Activated CD8-positive, alpha-beta memory T cell treated with anti-CD3 and anti-CD28 coated beads, Interleukin-2, amount 50 U/mL, for 48 hours (primary cell): Measurements from ENCODE around the gene PADI1.

Experiments used
- DNase-seq: peaks from one replicate; pipeline ENCODE4 v3.0.0-alpha.2; 2020

PADI1 gene

DNA sequence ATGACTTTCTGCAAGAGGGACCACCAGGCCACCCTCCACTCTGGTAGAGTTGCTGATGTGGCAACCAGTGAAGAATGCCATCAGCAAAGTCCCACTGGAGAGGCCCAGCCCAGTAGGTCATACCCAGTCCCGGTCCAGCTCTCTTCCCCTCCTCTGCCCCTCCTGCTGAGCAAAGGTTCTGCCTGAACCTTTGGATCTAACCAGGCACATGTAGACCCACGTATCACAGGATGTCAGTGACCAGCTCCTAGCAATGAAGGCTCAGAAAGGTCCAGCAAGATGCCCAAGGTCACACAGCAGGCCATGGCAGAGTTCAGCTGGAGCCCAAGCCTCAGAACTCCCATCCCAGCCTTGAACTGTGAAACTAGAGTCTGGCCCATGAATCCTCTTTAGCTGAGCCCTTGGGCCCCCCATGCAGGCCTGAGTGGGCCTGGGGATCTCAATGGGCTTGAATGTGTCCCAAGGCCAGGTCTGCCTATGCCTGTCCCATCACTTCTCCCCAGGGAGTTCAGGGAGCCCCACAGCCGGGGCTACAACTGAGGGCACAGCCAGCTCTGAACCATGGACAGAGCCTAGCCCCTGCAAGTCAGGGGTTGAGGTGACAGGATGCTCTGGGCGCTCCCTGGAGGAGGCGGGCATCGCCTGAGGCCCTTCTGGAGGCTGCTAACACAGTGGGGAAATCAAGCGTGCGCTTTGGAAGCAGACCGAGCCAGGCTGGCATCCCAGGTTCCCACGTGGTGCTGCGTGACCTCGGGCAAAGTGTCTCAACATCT lies 21.4 kb upstream of the PADI1 start:
- DNase-seq: no peak

DNA sequence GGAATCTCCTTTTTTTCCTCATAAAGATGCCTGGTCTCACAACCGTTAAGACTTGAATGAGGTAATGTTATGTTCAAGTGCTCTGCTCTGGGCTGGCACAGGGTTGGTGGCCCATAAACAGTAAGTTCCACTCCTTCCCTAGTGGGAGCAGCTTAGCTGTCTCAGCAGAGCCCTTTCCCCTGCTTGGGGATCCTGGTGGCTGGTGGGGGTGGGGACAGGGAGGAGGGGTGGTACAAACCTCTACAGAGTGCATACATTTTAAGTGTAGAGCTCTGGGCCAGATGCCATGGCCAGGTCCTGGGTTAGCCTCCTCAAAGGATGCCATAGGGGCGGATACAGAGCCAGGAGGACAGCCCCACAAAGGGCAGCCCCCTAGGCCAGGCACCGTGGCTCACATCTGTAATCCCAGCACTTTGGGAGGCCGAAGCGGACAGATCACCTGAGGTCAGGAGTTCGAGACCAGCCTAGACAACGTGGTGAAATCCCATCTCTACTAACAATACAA lies 20.7 kb upstream of the PADI1 start:
- DNase-seq: no peak

DNA sequence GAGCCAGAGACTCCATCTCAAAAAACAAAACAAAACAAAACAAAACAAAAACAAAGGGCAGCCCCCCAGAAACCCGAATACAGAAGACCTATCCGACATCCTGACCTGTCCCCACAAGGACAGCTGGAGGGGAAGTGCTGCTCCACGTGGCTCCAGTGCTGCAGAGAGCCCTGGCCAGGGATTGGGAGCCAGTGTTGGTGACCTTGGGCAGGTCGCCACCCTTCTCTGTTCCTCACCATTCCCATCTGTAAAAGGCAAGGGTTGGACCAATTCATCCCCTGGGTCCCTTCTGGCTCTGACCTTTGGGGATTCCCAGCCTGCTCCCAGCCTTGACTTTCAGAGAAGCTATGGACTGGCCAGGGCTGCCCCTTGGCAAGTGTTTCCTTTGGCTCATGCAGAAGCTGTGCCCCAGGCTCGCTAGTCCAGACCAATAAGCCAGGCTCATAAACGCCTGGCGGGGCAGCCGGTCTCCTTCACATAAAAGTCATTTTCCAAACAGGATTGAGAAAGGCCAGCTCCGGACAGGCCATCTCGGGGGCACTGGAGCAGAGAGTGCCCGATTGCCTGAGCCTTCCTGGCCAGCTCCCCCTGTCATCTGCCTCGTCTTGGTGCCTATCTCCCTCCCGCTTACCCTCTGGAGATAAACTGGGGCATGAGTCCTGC lies 20.0 kb upstream of the PADI1 start:
- peak; percentile 37 for DNase-seq

DNA sequence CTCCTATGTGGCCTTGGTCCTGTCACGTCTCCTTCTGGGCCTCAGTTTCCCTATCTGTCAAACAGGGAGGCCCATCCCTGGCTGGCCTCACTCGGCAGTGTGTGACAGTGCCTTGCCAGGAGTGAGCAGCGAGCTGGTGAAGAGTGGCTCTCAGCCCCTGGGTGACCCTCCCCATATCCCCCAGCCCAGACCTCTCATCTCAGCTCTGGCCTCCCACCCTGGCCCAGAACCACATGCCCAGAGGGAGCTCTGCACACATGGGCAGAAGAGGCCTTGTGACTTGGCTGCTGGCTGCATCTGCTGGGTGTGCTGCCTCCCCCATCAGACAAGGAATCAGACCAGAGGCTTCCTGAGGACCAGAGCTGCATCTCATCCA lies 19.5 kb upstream of the PADI1 start:
- DNase-seq: peak; percentile 30

- DNase-seq: peak; percentile 40
Measured at GRCh38 chr1:17186216-17186909, 18.6 kb upstream of the PADI1 start.

DNA sequence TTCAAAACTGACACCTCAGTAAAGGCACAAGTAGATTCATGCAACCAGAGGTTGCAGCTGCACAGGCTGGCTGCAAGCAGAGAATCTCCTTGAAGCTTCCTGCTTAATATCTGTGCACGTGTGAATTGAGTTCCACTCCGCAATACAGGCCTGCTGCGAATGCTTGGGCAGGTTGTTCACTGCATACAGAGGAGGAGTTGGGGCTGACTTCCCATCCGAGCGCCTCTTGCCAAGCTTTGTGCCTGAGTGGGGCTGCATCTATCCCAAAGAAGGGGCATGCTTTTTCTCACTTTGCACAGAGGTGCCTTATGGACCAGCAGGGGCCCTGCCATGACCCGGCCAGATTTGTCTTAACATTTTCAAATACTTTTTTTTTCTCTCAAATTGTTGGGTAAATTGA lies 17.9 kb upstream of the PADI1 start:
- DNase-seq: peak; percentile 22

DNA sequence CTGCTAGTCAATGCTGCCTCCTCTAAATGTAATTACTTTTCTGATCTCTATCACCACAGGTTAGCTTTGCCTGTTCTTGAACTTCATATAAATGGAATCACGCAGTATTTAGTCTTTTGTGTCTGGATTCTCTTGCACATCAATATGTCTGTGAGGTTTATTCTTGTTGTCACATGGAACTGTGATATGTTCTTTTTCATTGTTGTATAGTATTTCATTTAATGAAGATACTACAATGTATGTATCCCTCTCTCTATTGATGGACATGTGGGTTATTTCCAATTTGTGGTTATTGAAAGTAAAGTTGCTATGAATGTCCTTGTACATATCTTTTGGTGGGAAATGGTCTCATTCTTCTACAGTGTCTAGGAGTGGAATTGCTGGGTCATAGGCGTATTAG lies 16.7 kb upstream of the PADI1 start:
- no peak for DNase-seq

GRCh38 chr1:17188889-17189631 lies 15.9 kb upstream of the PADI1 start:
- DNase-seq: no peak

- DNase-seq: no peak
Measured at GRCh38 chr1:17189632-17189990, 15.3 kb upstream of the PADI1 start.

DNA sequence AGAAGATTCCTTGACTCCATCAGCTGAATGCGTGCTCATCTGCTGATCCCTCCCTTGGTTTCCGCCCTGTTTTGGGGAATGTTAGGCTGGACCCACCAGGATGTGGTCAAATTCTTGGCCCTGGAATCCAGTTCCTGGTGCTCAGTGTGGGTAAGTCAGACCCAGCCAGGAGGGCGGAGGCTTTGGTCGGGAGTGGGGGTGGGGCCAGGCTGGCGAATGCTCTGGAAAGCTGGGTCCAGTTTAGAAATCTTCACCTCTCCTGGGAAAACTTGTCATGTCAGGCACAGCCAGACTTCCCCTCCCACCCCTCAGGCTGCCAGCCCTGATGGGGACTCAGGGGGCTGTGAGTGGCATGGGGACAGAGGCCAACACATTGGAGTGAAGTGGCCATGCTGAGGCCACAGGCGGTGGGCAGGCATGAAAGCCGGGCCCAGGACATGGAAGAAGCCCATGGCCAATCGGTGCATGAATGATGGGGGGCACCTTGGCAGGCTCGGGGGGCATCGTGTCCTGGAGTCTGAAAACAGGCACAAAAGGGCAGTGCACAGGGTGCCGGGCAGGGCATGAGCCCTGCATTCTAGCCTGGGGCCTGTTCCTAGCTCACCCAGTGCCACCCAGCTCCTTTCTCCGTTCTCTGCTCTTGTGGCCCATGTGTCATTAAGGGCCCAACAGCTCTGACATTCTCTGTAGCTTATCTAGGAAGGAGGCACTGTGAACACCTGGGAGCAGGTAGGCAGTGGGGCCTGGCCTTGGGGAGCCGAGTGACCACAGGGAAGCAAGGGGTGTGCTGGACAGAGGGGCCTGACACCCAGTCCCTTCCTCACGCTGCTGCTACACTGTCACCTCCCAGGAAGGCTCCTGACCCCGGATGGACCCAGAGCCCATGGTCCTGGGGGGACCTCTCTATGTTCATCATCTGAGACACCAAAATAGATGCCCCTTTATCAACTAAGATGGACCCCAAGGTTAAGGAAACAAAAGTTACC lies 14.6 kb upstream of the PADI1 start:
- DNase-seq: peak; percentile 22

- DNase-seq: no peak
Measured at GRCh38 chr1:17191990-17192242, 13.0 kb upstream of the PADI1 start.

- DNase-seq: peak; percentile 32
Measured at GRCh38 chr1:17192394-17193221, 12.3 kb upstream of the PADI1 start.

DNA sequence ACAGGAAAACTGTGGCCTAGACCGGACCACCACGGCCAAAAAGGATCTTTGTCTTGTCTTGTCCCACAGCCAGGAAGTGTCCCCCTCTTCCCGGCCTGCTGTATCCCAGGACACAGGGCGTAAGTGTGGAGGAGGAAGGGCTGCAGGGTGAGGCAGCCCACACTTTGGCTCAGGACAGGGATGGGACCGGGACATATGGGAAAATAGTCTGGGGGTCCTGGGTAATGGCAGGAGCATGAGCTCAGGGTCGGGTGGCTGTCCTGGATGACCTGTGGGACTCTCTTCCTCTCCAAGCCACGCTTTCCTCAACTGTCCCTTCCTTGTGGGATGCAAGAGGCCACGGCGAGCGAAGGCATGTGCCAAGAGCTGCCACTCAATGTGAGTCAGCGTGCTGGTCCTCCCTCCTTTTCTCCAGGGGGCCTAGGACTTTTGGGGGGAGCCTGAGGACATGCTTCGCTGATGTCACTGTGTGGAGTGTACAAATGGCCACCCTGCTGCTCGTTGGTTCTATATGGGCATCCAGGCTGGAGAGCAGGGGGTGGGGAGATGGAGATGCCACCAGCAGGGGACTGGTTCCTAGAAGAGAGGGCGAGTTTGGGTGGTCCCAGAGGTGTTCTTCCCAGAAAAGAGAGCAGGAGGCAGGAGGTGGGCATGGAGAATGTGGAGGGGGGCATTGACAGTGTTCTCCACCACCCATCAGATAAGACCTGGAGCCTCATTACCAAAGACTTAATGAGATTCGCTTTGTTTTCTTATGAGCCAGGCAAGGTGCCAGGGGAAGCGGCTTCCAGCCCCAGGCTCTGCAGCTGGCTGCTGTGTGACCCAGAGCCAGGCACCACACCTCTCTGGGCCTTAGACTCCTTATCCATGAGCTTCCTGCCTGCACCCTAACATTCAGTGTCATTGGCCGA lies 11.5 kb upstream of the PADI1 start:
- DNase-seq: peak; percentile 38

- peak; percentile 17 for DNase-seq
Measured at GRCh38 chr1:17194133-17194475, 10.8 kb upstream of the PADI1 start.

DNA sequence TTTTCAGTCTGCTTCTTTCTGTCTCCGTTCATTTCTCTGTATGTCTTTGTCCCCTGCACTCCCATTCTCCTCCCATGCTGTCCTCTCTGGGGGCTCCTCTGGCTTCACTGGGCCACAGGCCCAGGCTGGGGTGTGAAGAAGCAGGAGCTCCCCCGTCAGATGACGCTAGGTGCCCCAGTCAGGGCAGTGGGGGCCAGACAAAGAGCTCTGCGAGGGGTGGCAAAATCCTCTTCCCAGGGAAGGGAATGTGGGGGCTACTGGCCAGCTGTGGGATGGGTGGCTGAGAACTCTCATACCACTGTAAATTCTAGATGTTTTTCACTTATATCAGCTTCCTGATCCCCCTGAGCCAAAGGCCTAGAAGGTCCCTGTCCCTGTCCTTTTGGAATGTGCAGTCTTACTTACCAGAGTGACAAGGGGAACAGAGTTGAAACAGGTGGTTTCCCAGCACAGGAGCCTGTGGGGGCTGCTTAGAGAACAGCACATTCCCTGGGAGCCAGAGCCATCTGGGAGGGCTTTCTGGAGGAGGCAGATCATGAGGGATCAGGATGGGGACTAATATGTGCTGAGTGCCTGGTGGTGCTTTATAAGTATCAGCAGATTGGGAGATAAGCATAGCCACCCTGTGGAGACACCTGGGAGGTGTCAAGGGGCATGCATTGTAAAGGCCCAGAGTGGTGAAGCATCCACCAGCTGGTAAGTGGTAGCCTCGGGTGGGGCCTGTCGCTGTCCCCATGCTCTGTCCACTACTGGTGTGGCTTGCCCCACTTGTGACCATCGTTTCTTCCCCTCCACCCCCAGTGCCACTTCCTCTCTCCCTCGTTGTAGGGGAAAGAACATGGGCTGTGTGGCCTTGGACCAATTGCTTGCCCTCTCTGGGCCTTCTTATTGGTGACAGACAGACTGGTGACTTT lies 10.1 kb upstream of the PADI1 start:
- peak; percentile 46 for DNase-seq

DNA sequence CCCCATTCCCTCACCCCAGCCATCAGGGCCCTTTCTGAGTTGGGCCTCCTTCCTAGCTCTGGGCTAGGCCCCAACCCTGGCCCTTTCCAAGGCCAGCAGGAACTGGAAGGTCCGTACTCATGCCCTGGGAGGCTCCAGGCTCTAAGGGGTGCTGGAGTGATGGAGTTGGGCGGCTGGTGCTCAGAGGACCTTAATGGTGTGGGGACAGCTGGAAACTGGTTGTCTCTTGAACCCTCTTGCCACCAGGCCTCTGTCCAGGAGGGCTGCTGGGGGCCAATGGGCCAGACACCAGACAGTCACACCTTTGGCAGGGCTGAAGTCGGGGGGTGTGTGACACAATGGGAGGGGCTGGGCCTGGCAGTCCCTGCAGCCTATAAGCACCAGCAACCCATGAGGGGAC lies 9.2 kb upstream of the PADI1 start:
- peak; percentile 30 for DNase-seq

- peak; percentile 29 for DNase-seq
Measured at GRCh38 chr1:17196496-17197185, 8.3 kb upstream of the PADI1 start.

DNA sequence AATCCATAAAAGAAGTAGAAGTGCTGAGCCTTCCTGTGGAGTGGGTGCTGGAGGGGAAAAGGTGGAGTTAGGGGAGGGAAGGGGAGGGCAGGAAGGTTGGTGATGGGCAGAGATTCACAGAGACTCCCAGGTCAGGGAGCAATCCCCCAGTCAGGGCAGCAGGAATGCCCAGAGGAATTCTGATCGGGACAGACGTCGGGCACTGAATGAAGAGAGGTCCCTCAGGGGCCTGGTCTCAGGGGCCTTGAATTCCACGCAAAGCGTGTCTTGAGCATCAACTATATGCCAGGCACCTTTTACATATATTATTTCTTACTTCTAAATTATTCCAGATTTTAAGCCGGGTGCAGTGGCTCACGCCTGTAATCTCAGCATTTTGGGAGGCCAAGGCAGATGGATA lies 7.2 kb upstream of the PADI1 start:
- DNase-seq: peak; percentile 18
